ENCODE data around the gene HIRA.

DNA sequence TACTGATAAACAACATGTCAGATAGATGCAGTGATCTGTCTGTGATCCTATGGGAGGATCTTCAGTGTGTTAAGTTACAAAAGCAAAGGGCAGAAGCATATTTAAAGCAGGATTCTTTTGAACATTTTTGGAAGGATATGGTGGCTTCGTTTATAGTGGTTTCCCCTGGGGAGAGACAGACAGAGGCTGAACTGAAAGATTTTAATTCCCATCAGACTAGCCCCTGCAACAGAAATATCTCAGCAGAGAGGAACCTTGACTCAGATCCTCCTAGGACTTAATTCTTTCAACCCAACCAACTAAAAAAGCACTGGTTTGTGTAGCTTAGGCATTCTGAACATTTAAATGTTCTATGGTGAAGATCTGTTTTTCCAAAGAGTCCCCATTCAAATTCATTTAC is 145.7 kb downstream of the HIRA start:
- TF ChIP-seq RAD21 (IDR thresholded peaks at IDR 0.05; ENCODE audit: low read depth), result no peak
- TF ChIP-seq TAF1 (IDR thresholded peaks at IDR 0.05; ENCODE audit: low read depth), result no peak
- TF ChIP-seq REST (IDR thresholded peaks at IDR 0.05; ENCODE audit: low read depth), result no peak
- TF ChIP-seq, protein P1, sequence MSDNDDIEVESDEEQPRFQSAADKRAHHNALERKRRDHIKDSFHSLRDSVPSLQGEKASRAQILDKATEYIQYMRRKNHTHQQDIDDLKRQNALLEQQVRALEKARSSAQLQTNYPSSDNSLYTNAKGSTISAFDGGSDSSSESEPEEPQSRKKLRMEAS (IDR thresholded peaks at IDR 0.05), result no peak
- no peak for TF ChIP-seq EGR1 (IDR thresholded peaks at IDR 0.05)
- TF ChIP-seq NFIC (IDR thresholded peaks at IDR 0.05), result no peak
- no peak for TF ChIP-seq EP300 (IDR thresholded peaks at IDR 0.05; ENCODE audit: borderline replicate concordance)
- TF ChIP-seq YY1 (IDR thresholded peaks at IDR 0.05; ENCODE audit: low read depth), result no peak
- no peak for TF ChIP-seq ZBTB7A (IDR thresholded peaks at IDR 0.05; ENCODE audit: low read depth)
- TF ChIP-seq CEBPB (IDR thresholded peaks at IDR 0.05), result no peak
- no peak for TF ChIP-seq FOXM1 (IDR thresholded peaks at IDR 0.05; ENCODE audit: borderline replicate concordance, low read depth)
- TF ChIP-seq TCF12 (IDR thresholded peaks at IDR 0.05; ENCODE audit: low read depth), result no peak
- TF ChIP-seq CREB1 (IDR thresholded peaks at IDR 0.05; ENCODE audit: low read depth), result no peak
- TF ChIP-seq, protein P2, sequence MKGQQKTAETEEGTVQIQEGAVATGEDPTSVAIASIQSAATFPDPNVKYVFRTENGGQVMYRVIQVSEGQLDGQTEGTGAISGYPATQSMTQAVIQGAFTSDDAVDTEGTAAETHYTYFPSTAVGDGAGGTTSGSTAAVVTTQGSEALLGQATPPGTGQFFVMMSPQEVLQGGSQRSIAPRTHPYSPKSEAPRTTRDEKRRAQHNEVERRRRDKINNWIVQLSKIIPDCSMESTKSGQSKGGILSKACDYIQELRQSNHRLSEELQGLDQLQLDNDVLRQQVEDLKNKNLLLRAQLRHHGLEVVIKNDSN (IDR thresholded peaks at IDR 0.05), result no peak

Measured in Ishikawa (cell line).